Embryonic facial prominence (tissue), 1 donor: ENCODE measurements around the gene ARID1B.

Source experiments
- DNase-seq: peaks from one replicate; pipeline ENCODE4 v3.0.0-alpha.2; 2016; ENCODE audit errors: extremely low spot score

Gene ARID1B

GRCh38 chr6:157206359-157206815 lies 429.2 kb downstream of the ARID1B start:
- no peak for DNase-seq

- no peak for DNase-seq
Observed at GRCh38 chr6:157207521-157208076, 430.4 kb downstream of the ARID1B start.

DNA sequence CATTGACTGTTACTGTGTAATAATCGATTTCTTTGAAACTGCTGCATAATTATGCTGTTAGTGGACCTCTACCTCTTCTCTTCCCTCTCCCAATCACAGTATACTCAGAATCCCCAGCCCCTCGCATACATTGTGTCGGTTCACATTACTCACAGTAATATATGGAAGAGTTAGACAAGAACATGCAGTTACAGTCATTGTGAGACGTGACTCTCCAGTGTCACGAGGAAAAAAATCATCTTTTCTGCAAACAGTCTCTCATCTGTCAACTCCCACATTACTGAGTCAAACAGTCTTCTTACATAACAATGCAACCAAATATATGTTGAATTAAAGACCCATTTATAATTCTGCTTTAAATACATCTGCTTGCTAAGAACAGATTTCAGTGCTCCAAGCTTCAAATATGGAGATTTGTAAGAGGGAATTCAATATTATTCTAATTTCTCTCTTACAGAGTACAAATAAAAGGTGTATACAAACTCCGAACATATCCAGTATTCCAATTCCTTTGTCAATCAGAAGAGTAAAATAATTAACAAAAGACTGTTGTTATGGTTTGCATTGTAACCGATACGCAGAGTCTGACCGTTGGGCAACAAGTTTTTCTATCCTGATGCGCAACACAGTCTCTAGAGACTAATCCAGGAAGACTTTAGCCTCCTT lies 432.8 kb downstream of the ARID1B start:
- no peak for DNase-seq

DNA sequence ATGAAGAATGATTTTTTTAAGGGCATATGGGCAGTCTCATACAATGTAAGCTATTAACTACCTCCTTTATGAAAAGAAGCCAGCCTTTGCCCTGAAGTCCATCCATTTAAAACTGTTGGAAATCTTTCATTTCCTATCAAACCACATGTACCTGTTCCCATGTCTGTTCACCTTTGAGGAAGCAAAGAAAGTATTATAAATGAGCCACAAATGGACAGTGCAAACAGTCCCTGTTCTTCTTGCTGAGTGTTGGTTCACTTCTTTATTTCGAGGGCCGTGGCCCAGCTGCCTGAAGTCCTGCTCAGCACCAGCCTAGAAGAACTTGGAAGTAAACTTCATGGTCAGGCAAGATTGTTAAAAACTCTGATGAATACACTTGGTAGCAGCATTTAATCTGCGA lies 433.8 kb downstream of the ARID1B start:
- no peak for DNase-seq

DNA sequence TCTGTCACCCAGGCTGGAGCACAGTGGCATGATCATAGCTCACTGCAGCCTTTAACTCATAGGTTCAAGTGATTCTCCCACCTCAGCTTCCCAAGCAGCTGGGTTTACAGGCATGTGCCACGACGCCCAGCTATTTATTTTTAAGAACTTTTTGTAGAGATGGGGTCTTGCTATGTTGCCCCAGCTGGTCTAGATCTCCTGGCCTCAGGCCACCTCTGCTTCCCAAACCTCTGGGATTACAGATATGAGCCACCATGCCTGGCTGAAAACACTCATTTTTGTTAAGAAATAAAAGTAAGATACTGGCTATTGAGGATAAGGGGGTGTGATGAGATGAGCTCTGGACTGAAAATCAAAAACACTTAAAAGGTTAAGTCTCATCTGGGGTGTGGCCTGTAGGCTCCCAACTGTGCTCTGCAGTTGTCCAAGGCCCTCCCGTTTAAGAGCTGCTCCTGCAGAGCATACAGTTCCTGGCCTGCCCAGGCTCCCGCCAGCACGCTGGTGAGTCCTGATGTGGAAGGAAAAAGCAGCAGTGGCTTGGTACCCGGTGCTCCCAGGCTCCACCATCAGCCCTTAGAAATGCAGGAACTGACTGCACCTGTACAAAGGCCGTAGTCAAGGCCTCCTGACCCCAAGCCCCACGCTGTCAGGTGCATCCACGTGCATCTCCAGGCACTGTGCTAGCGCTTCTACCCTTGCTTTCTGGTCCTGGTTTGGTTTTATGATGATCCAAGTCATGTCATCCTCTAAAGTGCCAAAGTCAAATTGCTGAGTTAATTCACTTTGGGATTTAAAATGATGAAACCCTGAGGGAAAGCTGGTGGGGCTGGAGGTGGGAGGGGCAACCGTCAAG lies 434.7 kb downstream of the ARID1B start:
- no peak for DNase-seq

DNA sequence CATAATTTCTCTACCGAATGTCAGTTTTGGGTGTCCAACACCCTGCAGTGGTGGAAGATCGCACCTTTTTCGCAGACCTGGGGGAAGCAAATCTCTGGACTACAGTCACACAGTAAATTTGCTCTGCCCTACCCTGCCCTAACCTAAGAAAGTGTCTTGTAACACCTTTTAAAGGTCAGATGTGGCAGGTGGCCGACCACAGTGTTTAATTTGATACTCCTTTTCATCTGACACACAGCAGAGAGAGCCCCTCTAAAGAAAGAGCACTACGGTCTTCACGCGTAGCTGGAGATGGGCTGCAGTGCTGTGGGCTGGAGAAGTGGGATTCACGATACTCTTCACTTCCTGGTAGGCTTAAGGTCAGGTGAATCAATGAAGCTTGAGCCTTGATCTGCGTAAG lies 436.2 kb downstream of the ARID1B start:
- no peak for DNase-seq

DNA sequence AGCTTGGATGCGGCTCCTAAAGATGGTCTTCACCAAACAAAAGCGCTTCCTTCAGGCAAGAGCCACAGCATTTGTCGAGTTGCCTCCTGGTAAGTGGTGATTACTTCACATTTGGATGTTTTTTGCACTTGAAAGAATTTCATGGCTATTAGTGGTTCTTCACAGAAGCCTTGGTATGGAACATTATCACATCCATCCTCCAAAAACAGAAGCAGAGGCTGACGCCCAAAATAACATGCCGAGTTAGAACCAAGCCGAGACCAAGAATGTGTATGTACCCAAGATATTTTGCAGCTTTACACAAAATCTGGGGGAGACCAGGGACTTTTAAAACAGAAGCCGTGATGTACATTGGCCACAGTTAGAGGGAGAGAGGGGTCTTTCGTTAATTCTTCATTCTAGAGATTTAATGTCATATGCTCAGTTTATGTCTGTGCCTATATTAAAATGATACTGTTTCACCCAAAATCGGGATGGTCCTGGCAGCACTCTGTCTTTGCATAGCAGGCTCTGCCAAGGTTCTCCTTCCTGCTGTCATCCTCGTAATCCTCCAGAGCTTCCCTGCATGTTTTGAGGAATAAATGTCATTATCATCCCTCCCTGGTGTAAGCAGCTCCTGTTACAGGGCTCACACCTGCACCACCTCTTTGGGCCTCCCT lies 436.9 kb downstream of the ARID1B start:
- DNase-seq, result no peak

- DNase-seq, result no peak
Observed at GRCh38 chr6:157215717-157216116, 438.5 kb downstream of the ARID1B start.

GRCh38 chr6:157216570-157216969 lies 439.4 kb downstream of the ARID1B start:
- no peak for DNase-seq

DNA sequence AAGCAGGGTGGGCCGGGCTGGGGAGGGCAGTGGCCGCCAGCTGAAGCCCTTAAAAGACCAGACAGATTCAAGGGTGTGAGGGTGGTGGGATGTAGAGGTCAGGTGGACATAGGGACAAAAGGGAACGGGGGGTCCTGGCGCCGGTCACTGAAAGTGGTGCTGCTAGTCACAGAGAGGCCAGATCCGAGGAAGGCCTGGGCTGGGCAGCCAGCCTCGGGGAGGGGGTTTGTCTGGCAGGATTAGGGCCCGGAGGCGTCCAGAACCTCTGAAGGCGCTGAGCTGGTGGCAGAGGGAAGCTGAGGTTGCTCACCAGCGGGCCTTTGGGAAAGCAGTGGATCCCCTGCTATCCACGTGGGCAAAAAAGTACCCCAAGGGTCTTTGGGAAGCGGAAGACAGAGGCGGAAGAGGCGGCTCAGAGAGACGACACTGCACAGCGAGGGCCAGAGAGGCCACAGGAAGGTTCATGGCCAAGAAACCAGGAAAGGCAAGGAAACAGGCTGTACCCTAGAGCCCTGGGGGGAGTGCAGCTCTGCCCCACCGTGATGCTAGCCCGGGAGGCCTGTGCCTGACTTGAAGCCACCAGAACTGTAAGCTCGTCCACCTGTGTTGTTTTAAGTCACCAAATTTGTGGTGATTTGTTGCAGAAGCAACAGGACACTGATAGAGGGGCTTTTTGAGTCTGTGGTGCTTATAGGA lies 440.2 kb downstream of the ARID1B start:
- no peak for DNase-seq

GRCh38 chr6:157217894-157218370 lies 440.8 kb downstream of the ARID1B start:
- DNase-seq, result no peak

DNA sequence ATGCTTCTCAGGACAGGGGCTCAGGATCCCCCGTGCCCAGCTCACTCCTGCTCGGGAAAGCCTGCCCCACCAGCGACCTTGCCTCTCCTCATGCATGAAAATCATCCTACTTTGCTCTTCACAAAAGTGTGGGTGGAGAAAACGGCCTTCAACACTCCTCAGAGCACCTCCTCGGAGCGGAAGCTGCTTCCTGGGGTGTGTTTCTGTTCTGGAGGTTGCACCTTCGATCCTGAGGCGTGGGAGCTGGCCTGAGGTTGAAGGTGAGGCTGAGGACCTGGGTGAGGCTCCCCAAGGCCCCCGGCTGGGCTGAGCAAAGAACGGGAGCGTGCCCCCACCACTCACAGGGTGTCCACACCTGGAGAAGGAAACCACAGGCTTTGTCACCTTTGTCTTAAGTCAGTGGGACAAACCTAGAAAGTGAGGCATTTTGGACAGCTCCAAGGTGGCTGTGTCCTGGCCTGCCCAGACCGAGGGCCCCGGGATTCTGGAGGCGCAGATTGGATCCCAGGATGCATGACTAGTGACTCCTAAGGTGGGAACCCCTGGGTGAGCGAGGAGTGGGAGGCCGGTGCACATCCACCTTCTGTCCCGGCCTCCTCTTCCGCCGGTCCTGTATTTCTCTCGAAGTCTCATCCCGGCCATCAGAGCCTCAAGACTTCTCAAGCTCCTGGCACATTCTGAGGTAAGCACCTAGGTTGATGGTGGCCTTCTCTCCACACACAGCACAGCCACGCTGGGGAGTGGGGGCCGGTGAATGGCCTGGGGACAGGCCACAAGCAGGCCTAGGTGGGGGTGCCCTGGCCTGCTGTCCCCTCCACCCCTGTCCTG lies 441.4 kb downstream of the ARID1B start:
- DNase-seq, result no peak

GRCh38 chr6:157219201-157220200 lies 442.3 kb downstream of the ARID1B start:
- no peak for DNase-seq

DNA sequence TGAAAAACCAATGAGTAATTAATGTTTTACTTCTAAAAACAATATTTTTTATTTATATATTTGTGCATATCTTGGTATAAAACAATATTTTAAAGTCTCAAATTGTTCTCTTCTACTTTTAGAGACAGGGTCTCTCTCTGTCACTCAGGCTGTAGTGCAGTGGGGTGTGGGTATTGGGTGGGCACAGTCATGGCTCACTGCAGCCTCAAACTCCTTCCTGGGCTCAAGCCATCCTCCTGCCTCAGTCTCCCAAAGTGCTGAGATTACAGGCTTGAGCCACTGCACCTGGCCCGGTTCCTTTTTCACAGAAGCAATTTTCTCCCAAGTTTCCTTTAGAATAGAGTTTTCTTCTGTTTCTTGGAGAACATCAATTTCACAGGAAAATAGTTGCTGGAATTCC lies 443.3 kb downstream of the ARID1B start:
- DNase-seq, result no peak

GRCh38 chr6:157221049-157221816 lies 444.1 kb downstream of the ARID1B start:
- DNase-seq, result no peak

DNA sequence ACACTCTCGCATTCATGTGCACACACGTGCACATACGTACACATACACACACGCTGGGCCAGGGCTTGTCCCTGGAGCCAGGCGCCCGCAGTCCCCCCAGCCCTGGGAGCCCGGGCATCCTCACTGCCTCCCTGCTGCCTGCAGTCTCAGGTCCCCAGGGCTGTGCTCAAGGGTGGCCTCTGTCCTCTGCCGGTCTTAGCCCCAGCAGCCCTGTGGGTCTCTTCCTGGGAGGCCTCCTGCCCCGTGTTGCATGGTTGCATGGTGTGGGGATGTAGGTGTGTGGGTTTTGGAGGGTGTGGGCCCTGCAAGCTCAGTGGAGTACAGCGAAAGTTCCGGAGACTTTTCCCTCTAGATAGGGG lies 444.6 kb downstream of the ARID1B start:
- DNase-seq, result no peak

GRCh38 chr6:157222201-157222981 lies 445.2 kb downstream of the ARID1B start:
- no peak for DNase-seq

GRCh38 chr6:157223021-157223430 lies 445.8 kb downstream of the ARID1B start:
- no peak for DNase-seq
